Thyroid gland (tissue), 4 donors: ENCODE results near the gene ACOT8. TPM values are rescaled to one million over a fixed set of nuclear protein-coding genes. Genes with fewer than 3 reads are reported as not detected.

Experiments used
- DNase-seq, 2 donors: peaks; one replicate each; pipeline ENCODE4 v3.0.0-alpha.2; 2019
- H3K27ac ChIP-seq, 3 donors: fragments of 200-600 bp; sonication (generic); 1 replicate in 2 of 3; 2 replicates in 1 of 3; pipeline ENCODE4 v1.5.1; 2016 to 2019; ENCODE audit warnings: mild to moderate bottlenecking in 1 of 3, moderate library complexity in 1 of 3
- H3K27me3 ChIP-seq: fragments of 200-600 bp; sonication (generic); one replicate; pipeline ENCODE4 v1.5.1; 2019
- H3K36me3 ChIP-seq, 2 donors: fragments of 200-600 bp; sonication (generic); one replicate each; pipeline ENCODE4 v1.5.1; 2016 to 2019
- H3K4me1 ChIP-seq, 2 donors: fragments of 200-600 bp; sonication (generic); one replicate each; pipeline ENCODE4 v1.5.1; 2017 to 2019
- H3K4me3 ChIP-seq, 3 donors: fragments of 200-600 bp; sonication (generic); replicated peaks in 1 of 3; 1 replicate in 2 of 3; 2 replicates in 1 of 3; pipeline ENCODE4 v1.5.1; 2016; ENCODE audit warnings: mild to moderate bottlenecking in 1 of 3
- H3K9me3 ChIP-seq: fragments of 200-600 bp; sonication (generic); one replicate; pipeline ENCODE4 v1.5.1; 2017
- CTCF ChIP-seq, 6 experiments: fragments of 200-600 bp in 3 of 6; fragments of 450-650 bp in 3 of 6; sonication (generic) in 3 of 6; IDR thresholded peaks; one replicate each; pipeline ENCODE4 v1.5.1; 2016 to 2019; ENCODE audit warnings: antibody characterized with exemption in 6 of 6, mild to moderate bottlenecking in 2 of 6, inconsistent platforms in 1 of 6, moderate library complexity in 1 of 6
- POLR2A ChIP-seq, 2 donors: fragments of 450-650 bp; IDR thresholded peaks; one replicate each; pipeline ENCODE4 v1.6.1; 2017; ENCODE audit warnings: antibody characterized with exemption in 2 of 2, mild to moderate bottlenecking in 2 of 2, moderate library complexity in 1 of 2
- WGBS, 2 donors: methylation state at CpG; one replicate each; pipeline ENCODE4 v1.1.5; 2017; 5-methylcytosine and 5-hydroxymethylcytosine counted together
- intact Hi-C: fragments of 100-400 bp; cut with DNase I; formaldehyde crosslinking; loops from one replicate; pipeline ENCODE4 v1.15.1; 2023
- total RNA-seq, 4 donors: library from RNA; depleted of rRNA; stranded (reverse); fragments of >200 nt; gene quantifications; one replicate each; pipeline ENCODE4 v1.2.3, GENCODE V29; 2016

ACOT8 gene
- total RNA-seq, 4 donors from 2014 or later, result 36.3 to 73.8 (median 50.6) TPM

DNA sequence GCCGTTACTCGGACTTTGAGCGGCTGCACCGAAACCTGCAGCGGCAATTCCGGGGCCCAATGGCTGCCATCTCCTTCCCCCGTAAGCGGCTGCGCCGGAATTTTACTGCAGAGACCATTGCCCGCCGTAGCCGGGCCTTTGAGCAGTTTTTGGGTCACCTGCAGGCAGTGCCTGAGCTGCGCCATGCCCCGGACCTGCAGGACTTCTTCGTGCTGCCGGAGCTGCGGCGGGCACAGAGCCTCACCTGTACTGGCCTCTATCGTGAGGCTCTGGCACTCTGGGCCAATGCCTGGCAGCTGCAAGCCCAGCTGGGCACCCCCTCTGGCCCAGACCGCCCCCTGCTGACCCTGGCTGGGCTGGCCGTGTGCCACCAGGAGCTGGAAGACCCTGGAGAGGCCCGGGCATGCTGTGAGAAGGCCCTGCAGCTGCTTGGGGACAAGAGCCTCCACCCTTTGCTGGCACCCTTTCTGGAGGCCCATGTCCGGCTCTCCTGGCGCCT lies 16.4 kb downstream of the ACOT8 start:
- Histone ChIP-seq H3K4me3 (no peak overlapping the region), H3K36me3 (peaks cover 28 to 32% of the 10 kb centered on the region in 2 donors), H3K9me3 (no peaks in the 10 kb centered on the region), H3K27ac (no peak overlapping the region), H3K27me3 (no peaks in the 10 kb centered on the region), H3K4me1 (peaks cover 15 to 26% of the 10 kb centered on the region in 2 donors)
- TF ChIP-seq POLR2A (IDR thresholded peaks at IDR 0.05), result no peak
- TF ChIP-seq CTCF (IDR thresholded peaks at IDR 0.05), result no peak
- intact Hi-C loops, result no loop called here
- DNase-seq, result no peak
- WGBS, 2 donors, result 95% methylated on average over 15 to 17 of the region's 25 CpGs

DNA sequence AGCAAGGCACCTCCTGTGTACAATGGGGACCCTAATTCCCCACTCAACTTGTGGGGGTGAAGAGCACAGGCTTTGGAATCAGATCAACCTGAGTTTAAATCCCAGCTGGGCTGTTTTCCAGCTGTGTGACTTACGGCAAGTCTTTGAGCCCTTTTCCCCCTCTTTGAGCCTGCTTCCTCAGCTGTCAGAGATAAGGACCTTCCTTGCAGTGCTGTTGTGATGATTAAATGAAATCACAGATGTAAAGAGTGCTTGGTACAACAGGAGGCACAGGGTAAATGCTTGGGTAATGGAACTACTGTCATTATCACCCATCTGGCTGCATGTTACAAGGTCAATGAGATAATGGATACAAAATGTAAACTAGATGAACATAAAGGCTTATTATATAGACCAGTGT lies 20.4 kb downstream of the ACOT8 start:
- 56% methylated on average over 1 of the region's 1 CpG for WGBS, 2 donors
- no peaks in the 10 kb centered on the region for H3K27me3 ChIP-seq
- peak overlapping the region in 1 of 3 donors; percentile 23 for H3K27ac ChIP-seq
- no peak overlapping the region for H3K4me3 ChIP-seq
- intact Hi-C loops, result no loop called here
- DNase-seq, result no peak
- TF ChIP-seq POLR2A (IDR thresholded peaks at IDR 0.05), result no peak
- no peak for TF ChIP-seq CTCF (IDR thresholded peaks at IDR 0.05)
- H3K4me1 ChIP-seq, result peaks cover 5 to 26% of the 10 kb centered on the region in 2 donors
- peaks cover 10 to 11% of the 10 kb centered on the region in 2 donors for H3K36me3 ChIP-seq
- no peaks in the 10 kb centered on the region for H3K9me3 ChIP-seq

GRCh38 chr20:45835825-45836224 lies 21.4 kb downstream of the ACOT8 start:
- peaks cover 3 to 7% of the 10 kb centered on the region in 2 donors for H3K36me3 ChIP-seq
- DNase-seq, result peak in 1 of 2 donors; percentile 20
- no peak overlapping the region for H3K4me3 ChIP-seq
- H3K9me3 ChIP-seq, result no peaks in the 10 kb centered on the region
- H3K4me1 ChIP-seq, result peaks cover 5 to 23% of the 10 kb centered on the region in 2 donors
- intact Hi-C loops, result no loop called here
- 87 to 89% methylated on average over 5 of the region's 5 CpGs for WGBS, 2 donors
- H3K27me3 ChIP-seq, result no peaks in the 10 kb centered on the region
- H3K27ac ChIP-seq, result peak overlapping the region in 2 of 3 donors; percentile 91 to 92
- TF ChIP-seq POLR2A (IDR thresholded peaks at IDR 0.05), result no peak
- no peak for TF ChIP-seq CTCF (IDR thresholded peaks at IDR 0.05)

GRCh38 chr20:45835329-45835765 lies 21.8 kb downstream of the ACOT8 start:
- intact Hi-C loops, result no loop called here
- TF ChIP-seq CTCF (IDR thresholded peaks at IDR 0.05), result peak in 1 of 6 experiments; percentile 4
- no peak for TF ChIP-seq POLR2A (IDR thresholded peaks at IDR 0.05)
- peaks cover 5 to 23% of the 10 kb centered on the region in 2 donors for H3K4me1 ChIP-seq
- H3K4me3 ChIP-seq, result peak overlapping the region in 1 of 3 donors; percentile 74
- DNase-seq, result no peak
- H3K27me3 ChIP-seq, result no peaks in the 10 kb centered on the region
- H3K36me3 ChIP-seq, result peaks cover 0 to 2% of the 10 kb centered on the region in 2 donors
- peak overlapping the region in 2 of 3 donors; percentile 91 to 92 for H3K27ac ChIP-seq
- no peaks in the 10 kb centered on the region for H3K9me3 ChIP-seq
- 63 to 69% methylated on average over 3 of the region's 3 CpGs for WGBS, 2 donors

DNA sequence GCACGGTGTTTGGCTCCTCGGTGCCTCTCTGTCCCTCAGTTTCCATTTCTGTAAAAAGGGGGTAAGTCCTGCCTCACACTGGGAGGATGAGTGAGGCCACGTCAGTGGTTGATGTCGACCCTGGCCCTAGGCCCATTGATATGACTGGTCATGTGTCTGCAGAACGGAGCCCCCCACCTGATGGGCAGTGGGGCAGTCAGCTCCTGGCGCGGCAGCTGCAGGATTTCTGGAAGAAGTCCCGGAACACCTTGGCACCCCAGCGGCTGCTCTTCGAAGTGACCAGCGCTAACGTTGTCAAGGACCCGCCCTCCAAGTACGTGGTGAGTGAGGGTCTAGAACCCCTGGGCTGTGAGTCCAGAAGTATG lies 22.4 kb downstream of the ACOT8 start:
- intact Hi-C loops, result no loop called here
- 88 to 96% methylated on average over 9 to 14 of the region's 14 CpGs for WGBS, 2 donors
- peak overlapping the region in 1 of 3 donors; percentile 74 for H3K4me3 ChIP-seq
- no peak for DNase-seq
- H3K27ac ChIP-seq, result peak overlapping the region; percentile 86 to 92 (median 91)
- no peaks in the 10 kb centered on the region for H3K36me3 ChIP-seq
- H3K4me1 ChIP-seq, result peaks cover 5 to 23% of the 10 kb centered on the region in 2 donors
- H3K27me3 ChIP-seq, result no peaks in the 10 kb centered on the region
- no peak for TF ChIP-seq POLR2A (IDR thresholded peaks at IDR 0.05)
- no peak for TF ChIP-seq CTCF (IDR thresholded peaks at IDR 0.05)
- no peaks in the 10 kb centered on the region for H3K9me3 ChIP-seq
